Lower lobe of right lung (tissue), 2 donors: ENCODE results near the gene SELENOO. TPM values are rescaled to one million over a fixed set of nuclear protein-coding genes. Genes with fewer than 3 reads are reported as not detected.
"Not testable (repeated sequence)": the region's sequence is repeated elsewhere in the genome, so short reads cannot be mapped to it uniquely, and the experiment has no call there.

Experiments used
- ATAC-seq, 2 donors: fragments of 200-7000 bp; cut with Tn5 transposase; one replicate each; pipeline ENCODE4 v1.9.1; 2020 to 2022; ENCODE audit warnings: mild to moderate bottlenecking in 2 of 2, moderate library complexity in 2 of 2
- DNase-seq: peaks from one replicate; pipeline ENCODE4 v3.0.0-alpha.2; 2020
- H3K27ac ChIP-seq: fragments of 200-600 bp; one replicate; pipeline ENCODE4 v1.8.0; 2022
- H3K27me3 ChIP-seq: fragments of 200-600 bp; one replicate; pipeline ENCODE4 v1.8.0; 2022; ENCODE audit warnings: low read depth
- H3K36me3 ChIP-seq: fragments of 200-600 bp; one replicate; pipeline ENCODE4 v1.8.0; 2022; ENCODE audit warnings: mild to moderate bottlenecking
- H3K4me1 ChIP-seq: fragments of 200-600 bp; one replicate; pipeline ENCODE4 v1.8.0; 2022
- H3K4me3 ChIP-seq: fragments of 200-600 bp; one replicate; pipeline ENCODE4 v1.8.0; 2022; ENCODE audit warnings: mild to moderate bottlenecking
- H3K9me3 ChIP-seq: fragments of 200-600 bp; one replicate; pipeline ENCODE4 v1.8.0; 2022
- CTCF ChIP-seq: fragments of 200-600 bp; IDR thresholded peaks from one replicate; pipeline ENCODE4 v1.8.0; 2022; ENCODE audit warnings: antibody characterized with exemption, mild to moderate bottlenecking
- intact Hi-C: fragments of 100-400 bp; cut with DNase I; formaldehyde crosslinking; loops from one replicate; pipeline ENCODE4 v1.11.0; 2022
- total RNA-seq: library from RNA; stranded (reverse); fragmentation: NEBNext Ultra II Directional; extraction: Animal tissue kit (Norgen Biotek cat#: 25700); gene quantifications from one replicate; pipeline ENCODE4 v1.2.1, GENCODE V29; 2021
- donor health status: DM: no; HTN: yes; CAD: no; lungs with severe emphysema.

SELENOO gene
- total RNA-seq, 1 donor from 2014 or later: 18.7 TPM

- Histone ChIP-seq H3K27ac (no peak overlapping the region), H3K27me3 (peaks cover 26% of the 10 kb centered on the region), H3K4me3 (no peak overlapping the region), H3K36me3 (no peaks in the 10 kb centered on the region), H3K4me1 (no peaks in the 10 kb centered on the region), H3K9me3 (no peaks in the 10 kb centered on the region)
- ATAC-seq: no peak
- intact Hi-C loops: no loop called here
- no peak for DNase-seq
- no peak for TF ChIP-seq CTCF
These were observed 32.9 kb upstream of the SELENOO start for GRCh38 chr22:50167689-50168489.

GRCh38 chr22:50168490-50169180 is 32.2 kb upstream of the SELENOO start:
- DNase-seq, H3K4me1 ChIP-seq, H3K27ac ChIP-seq, H3K4me3 ChIP-seq, H3K9me3 ChIP-seq, ATAC-seq, intact Hi-C loops, H3K36me3 ChIP-seq: not testable (repeated sequence)
- peaks cover 25% of the 10 kb centered on the region for H3K27me3 ChIP-seq

- H3K27ac ChIP-seq: no peak overlapping the region
- intact Hi-C loops: no loop called here
- DNase-seq (no peak), ATAC-seq (no peak)
- no peaks in the 10 kb centered on the region for H3K9me3 ChIP-seq
- H3K36me3 ChIP-seq: no peaks in the 10 kb centered on the region
- H3K4me1 ChIP-seq: no peaks in the 10 kb centered on the region
- peaks cover 25% of the 10 kb centered on the region for H3K27me3 ChIP-seq
- TF ChIP-seq CTCF: no peak
- peak overlapping the region; percentile 44 for H3K4me3 ChIP-seq
These were observed 31.5 kb upstream of the SELENOO start for GRCh38 chr22:50169181-50169759.

GRCh38 chr22:50169774-50170341 is 31.0 kb upstream of the SELENOO start:
- peak; percentile 25 to 28 for ATAC-seq
- peak; percentile 64 for DNase-seq
- no peak for TF ChIP-seq CTCF
- Histone ChIP-seq H3K9me3 (no peaks in the 10 kb centered on the region), H3K27me3 (peaks cover 25% of the 10 kb centered on the region), H3K36me3 (no peaks in the 10 kb centered on the region), H3K4me3 (peak overlapping the region; percentile 44), H3K27ac (no peak overlapping the region), H3K4me1 (no peaks in the 10 kb centered on the region)
- intact Hi-C loops: no loop called here

GRCh38 chr22:50170453-50171318 is 30.1 kb upstream of the SELENOO start, which contains the start of gene PANX2:
Gene PANX2 (plus strand): TSS chr22:50170731. CDS start chr22:50170731, 0 bp downstream.
- no peaks in the 10 kb centered on the region for H3K4me1 ChIP-seq
- peak within 1 kb of the TSS; percentile 48 for H3K4me3 ChIP-seq
- intact Hi-C loops: no loop called here
- no peaks in the 10 kb centered on the region for H3K36me3 ChIP-seq
- DNase-seq (no peak), ATAC-seq (peak in 1 of 2 donors; percentile 16)
- H3K27ac ChIP-seq: no peak within 1 kb of the TSS
- H3K27me3 ChIP-seq: peaks cover 25% of the 10 kb centered on the region
- no peak for TF ChIP-seq CTCF
- no peaks in the 10 kb centered on the region for H3K9me3 ChIP-seq
